IPS DF 19.7 (cell line): ENCODE data around the gene HSPG2.
"Not testable (repeated sequence)": the region's sequence is repeated elsewhere in the genome, so short reads cannot be mapped to it uniquely, and the experiment has no call there.

ENCODE experiments used
- DNase-seq: peaks from one replicate; pipeline ENCODE4 v3.0.0-alpha.2; 2013; ENCODE audit warnings: low read depth, low spot score

The HSPG2 gene

DNA sequence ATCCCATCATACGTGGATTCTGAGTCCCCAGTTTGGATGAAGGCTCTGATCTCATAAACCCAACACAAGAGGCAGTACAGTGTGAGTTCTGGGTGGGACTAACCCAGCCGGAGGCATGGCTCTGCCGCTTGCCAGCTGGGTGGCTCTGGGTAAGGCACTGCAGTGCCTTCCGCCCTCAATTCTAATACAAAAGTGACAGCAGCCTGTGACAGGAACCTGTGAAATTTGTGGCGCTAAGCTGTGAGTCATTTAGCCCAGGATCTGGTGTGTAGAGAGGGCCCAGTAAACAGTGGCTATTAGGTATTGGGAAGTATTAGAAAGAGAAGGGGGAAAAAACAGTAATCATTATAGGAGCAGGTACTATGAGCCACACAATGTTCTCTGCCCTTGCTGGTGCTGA, 23.3 kb downstream of the HSPG2 start:
- no peak for DNase-seq

- no peak for DNase-seq
Observed at GRCh38 chr1:21913258-21913657, 23.9 kb downstream of the HSPG2 start.

GRCh38 chr1:21912038-21912758, 24.9 kb downstream of the HSPG2 start:
- no peak for DNase-seq

DNA sequence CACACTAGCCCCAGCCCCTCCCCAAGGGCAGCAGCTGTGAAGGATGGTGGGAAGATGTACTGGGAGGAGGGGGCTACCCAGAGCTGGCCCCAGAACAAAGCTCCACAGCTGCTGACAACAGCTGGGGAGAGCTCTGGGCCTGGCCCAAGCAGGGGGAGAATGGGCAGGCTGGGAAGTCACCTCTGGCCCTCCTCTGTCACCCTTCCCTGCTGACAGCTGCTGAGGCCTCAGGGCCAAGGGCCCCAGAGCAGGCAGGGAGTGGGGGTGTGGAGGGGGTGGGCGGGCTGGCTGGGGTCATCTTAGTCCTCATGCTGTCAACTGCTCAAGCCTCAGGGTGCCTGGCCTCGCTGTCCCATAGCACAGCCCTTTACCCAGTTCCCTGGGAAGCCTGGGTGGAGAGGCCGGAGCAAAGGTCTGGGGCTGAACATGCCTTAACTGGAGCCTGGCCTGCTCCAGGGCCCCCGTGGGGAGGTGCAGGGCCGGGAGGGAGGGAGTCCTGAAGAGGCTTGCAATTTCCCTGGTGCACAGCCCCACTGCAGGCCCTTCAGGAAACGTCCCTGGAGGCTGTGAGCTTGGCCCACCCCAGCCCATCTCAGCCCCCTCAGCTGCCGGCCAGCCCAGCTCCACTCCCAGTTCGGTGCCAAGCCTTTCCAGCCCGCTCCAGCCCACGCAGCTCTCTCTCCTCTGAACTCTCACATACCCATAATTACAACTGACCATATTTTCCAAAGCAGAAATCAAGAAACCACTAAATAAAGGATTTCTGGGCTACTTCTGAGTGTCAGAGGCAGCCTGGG, 25.7 kb downstream of the HSPG2 start:
- no peak for DNase-seq

GRCh38 chr1:21910558-21911204, 26.4 kb downstream of the HSPG2 start:
- no peak for DNase-seq

- DNase-seq = no peak
Observed at GRCh38 chr1:21909787-21910503, 27.2 kb downstream of the HSPG2 start.

DNA sequence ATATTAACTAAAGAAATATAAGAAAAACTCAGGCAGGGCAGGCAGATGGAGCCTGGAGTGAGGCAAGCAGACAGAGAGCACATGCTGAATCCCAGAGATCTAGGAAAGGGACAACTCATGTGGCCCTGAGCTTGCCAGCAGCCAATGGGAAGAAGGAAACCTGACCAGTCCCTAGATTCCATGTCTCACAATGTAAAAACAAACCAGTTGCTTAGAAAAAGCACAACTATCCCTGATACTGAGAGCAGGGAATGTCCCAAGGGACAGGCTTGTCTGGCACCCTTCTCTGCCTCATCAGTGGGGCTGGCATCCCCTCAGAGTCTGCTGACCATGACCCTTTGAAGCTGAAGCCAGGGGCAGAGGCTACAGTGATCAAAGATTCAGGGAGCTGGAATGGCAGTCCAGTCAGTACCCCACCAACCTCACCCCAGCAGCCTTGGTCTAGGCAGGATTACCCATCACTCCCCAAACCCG, 27.8 kb downstream of the HSPG2 start:
- no peak for DNase-seq

- DNase-seq = not testable (repeated sequence)
Observed at GRCh38 chr1:21907737-21908534, 29.2 kb downstream of the HSPG2 start.

GRCh38 chr1:21907079-21907418, 30.1 kb downstream of the HSPG2 start:
- DNase-seq = no peak

- no peak for DNase-seq
Observed at GRCh38 chr1:21906173-21907078, 30.7 kb downstream of the HSPG2 start.

DNA sequence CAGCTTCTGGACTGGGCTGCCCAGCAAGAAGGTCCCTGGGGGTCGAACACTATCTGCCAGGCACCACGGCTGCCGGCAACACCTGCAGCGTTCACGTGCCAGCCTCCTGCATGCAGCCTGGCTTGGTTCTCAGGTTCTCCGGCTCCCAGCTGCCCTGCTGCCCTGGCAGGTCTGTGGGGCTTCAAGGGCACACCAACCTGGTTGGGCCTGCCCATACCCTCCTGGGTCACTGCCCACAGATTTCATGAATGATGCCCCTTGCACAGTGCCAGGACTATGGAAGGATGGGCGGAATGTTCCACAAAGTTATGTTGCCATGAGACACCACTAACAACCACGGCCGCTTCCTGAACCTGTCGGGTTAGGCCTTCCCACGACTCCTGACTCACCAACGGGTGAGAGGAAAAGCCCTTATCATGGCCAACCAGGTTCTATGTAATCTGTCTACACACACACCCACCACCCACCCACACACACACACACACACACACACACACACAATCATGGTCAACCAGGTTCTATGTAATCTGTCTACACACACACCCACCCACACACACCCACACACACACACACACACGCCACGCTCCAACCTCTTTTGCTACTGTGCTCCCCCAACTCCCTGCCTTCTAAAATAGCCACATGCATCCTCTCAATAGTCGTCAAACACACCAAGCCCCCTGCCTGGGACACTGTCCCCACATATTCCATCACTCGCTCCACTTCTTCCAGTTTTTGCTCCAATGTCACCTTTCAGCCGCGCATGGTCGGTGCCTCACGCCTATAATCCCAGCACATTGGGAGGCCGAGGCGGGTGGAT, 32.2 kb downstream of the HSPG2 start:
- no peak for DNase-seq

DNA sequence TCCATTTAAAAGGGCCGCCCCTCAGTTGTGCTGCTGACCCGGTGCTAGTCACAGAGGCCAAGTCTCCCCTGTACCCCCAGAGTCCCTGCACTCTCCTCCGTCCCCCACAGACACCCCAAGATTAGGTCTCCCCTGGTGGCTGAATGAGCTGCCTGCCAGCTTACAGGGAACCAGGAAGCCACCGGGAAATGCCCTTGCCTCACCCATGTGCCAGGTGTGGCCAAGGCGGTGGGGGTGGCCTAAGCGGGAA, 32.7 kb downstream of the HSPG2 start:
- no peak for DNase-seq

DNA sequence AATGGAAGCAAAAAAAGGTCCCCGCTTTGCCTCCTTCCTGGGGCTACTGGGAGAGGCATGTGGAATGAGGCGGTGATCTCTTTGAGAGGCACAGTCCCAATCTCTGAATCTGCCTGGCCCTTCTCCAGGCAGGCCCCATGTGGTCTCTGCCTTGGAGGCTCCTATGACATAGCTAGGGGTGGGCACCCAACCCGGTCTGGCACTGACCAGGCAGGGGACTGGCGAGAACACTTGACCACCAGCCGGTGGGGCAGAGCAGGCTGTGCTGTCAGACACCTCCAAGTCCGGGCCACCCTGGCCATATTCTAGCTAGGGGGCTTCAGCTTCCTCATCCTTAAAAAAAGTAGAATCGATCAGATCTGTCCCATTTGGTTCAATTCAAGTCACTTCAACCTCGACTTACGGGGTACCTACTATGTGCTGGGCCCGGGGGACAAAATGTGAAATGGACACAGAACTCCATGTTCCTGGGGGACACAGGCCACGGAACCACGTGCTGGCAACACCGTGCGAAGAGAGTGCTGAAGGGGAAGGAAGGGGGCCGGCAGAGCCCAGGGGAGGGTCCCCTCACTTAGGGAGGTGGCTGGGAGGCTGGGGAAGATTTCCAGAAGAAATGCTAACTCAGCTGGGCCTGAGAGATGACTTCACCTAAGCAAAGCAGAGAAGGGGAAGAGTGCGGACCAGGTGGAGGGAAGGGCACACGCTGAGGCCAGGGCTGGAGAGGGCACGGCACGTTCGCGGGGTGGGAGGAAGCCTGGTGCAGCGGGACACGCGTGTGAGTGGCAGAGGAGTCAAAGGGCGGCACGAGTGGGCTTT, 33.3 kb downstream of the HSPG2 start:
- DNase-seq = no peak

- no peak for DNase-seq
Observed at GRCh38 chr1:21902026-21903012, 34.8 kb downstream of the HSPG2 start.

- DNase-seq = no peak
Observed at GRCh38 chr1:21901473-21901847, 35.6 kb downstream of the HSPG2 start.

DNA sequence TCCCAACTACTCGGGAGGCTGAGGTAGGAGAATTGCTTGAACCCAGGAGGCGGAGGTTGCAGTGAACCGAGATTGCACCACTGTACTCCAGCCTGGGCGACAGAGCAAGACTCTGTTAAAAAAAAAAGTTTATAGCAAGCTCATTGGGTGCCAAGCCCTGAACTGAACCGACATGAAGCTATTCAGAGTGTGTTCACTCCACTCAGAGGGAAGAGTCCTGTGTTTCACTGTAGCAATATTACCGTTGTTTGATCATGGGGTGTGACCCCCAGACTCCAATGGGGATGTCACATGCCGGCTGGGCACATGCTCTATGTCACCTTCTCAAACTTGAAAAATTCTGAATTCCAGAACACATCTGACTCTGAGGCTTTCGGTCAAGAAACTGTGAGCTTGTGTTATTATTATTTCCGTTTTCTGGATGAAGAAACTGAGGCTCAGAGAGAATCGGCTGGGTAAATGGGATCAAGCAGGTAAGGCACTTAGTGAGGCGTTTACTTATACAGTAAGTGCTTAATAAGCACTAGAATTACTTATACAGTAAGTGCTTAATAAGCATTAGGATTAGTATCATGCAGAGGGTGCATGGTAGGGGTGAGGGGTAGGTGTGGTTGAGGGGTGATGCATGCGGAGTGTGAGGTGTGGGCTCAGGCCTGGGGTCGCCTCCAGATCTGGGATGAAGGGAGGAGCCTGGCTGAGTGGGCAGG, 36.2 kb downstream of the HSPG2 start:
- no peak for DNase-seq

DNA sequence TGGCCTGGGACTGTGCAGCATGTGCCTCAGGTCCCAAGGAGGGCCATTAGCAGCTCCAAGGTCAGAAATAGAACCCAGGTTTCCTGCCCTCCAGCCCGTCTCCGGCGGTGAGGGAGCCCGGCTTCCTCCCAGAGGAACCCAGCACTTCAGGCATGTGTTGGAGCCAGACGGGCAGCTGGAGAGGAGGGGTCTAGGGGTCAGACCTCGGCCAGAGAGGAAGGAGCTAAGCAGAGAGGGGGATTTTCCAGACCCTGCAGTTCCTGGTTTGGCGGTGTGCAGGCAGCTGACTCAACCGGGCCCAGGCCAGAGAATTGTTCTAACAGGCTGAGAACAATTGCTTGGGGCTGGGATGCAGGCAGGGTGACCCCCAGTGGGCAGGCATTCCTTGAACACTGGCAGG, 37.1 kb downstream of the HSPG2 start:
- DNase-seq = no peak
